HG03045 (cell line): ENCODE results near the gene SPTBN2.

Experiments
- ATAC-seq: cut with Tn5 transposase; IDR thresholded peaks from one replicate; pipeline ENCODE4 v1.9.1; 2021; ENCODE audit warnings: mild to moderate bottlenecking, moderate library complexity; ENCODE audit not compliant: unreplicated experiment

The SPTBN2 gene

DNA sequence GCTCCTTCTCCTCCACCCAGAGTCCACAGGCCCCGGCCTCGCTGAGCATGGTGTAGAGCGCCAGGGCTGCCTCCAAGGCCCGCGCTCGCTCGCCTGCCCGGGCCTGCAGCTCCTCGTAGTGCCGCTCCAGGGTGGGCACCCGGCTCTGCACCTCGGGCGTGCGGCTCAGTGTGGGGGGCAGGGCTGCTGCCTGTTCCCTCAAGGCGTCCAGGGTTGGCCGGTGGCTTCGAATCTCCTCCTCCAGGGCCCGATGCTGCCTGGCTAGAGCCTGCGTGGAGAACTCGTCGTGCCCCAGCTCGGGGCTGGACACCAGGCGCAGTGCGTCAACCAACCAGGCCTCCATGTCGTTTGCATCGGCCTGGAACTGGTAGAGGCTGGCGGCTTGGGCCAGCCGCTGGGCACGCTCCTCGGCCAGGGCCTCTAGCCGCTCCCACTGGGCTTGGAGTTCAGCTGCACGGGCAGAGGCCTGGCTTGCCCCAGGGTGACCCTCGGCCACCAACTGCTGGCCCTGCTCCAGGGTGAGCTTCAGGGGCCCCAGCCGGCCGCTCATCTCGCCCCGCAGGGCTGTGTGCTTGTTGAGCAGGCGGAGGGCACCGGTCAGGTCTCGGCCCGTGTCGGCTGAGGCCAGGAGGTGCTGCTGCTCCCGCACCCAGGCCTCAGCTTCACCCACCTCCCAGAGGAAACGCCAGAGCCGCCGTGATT is 24.2 kb downstream of the SPTBN2 start:
- ATAC-seq: no peak

- ATAC-seq: no peak
Observed at GRCh38 chr11:66701432-66702240, 27.4 kb downstream of the SPTBN2 start.

- no peak for ATAC-seq
Observed at GRCh38 chr11:66700742-66701141, 28.3 kb downstream of the SPTBN2 start.

GRCh38 chr11:66700337-66700736 is 28.7 kb downstream of the SPTBN2 start:
- ATAC-seq: no peak

- ATAC-seq: no peak
Observed at GRCh38 chr11:66698491-66698890, 30.5 kb downstream of the SPTBN2 start.

GRCh38 chr11:66697988-66698387 is 31.0 kb downstream of the SPTBN2 start:
- no peak for ATAC-seq

GRCh38 chr11:66696146-66696545 is 32.9 kb downstream of the SPTBN2 start:
- no peak for ATAC-seq

DNA sequence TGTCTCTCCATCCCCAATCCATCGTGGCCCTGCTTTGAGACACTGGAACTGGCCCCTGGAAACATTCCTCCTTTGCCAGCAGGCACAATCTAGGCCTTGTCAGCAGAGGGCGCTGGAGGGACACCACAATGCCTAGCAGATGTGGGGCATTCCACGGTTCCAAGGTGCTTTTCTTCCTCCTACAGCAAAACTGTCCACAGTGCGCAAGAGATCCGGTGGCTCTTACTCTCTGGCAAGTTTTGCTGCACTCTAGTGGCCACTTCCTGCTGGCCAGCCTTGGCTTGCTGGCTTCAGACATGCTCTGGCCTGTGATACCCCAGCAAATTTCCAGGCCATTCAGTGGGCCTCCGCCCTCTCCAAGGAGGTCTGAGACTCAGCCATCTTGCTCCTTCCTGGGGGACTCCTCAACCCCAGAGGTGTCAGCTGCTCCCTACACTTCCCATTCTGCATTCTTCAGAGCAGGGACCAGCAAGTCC is 34.2 kb downstream of the SPTBN2 start:
- ATAC-seq: peak; percentile 55

GRCh38 chr11:66694056-66694410 is 35.0 kb downstream of the SPTBN2 start:
- ATAC-seq: no peak

GRCh38 chr11:66693356-66694055 is 35.5 kb downstream of the SPTBN2 start:
- no peak for ATAC-seq

DNA sequence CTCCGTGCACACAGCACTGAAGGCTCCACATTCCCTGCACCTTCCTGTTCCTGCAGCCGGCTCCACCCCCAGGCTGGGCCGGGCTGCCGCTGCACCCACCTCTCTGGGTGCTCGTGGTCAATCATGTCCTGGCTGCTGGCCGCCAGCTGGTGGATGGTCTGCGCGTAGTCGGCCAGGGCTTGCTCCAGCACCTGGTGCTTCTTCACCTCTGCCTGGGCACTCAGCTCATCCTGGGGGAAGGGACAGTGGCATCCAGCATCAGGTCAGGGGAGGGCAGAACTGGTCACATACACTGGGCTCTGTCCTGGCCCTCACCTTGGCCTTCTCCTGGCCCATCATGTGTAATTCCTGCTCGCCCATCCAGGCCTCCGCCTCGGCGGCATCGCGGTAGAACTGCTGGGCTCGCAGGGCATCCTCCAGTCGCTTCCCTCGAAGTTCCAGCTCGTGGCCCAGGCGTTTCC is 36.1 kb downstream of the SPTBN2 start:
- no peak for ATAC-seq

DNA sequence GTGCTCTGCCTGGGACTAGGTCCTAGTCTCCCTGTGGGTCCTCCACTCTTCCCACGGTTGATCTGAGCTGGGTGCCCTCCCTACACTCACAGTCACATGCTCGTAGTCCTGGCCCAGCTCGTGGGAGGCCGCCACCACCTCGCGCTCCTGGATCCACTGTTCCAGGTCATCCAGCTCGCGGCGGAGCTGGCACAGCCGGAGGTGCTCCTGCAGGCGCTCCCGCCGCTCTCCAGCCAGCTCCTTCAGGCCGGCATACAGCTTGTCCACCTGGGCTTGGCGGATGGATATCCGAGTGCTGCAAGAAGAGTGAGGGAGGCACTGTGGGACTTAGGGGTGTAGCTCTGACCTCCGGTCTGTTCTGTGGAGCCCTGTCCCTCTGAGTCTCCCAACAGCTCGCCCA is 36.6 kb downstream of the SPTBN2 start:
- ATAC-seq: no peak

- no peak for ATAC-seq
Observed at GRCh38 chr11:66691311-66691980, 37.6 kb downstream of the SPTBN2 start.

DNA sequence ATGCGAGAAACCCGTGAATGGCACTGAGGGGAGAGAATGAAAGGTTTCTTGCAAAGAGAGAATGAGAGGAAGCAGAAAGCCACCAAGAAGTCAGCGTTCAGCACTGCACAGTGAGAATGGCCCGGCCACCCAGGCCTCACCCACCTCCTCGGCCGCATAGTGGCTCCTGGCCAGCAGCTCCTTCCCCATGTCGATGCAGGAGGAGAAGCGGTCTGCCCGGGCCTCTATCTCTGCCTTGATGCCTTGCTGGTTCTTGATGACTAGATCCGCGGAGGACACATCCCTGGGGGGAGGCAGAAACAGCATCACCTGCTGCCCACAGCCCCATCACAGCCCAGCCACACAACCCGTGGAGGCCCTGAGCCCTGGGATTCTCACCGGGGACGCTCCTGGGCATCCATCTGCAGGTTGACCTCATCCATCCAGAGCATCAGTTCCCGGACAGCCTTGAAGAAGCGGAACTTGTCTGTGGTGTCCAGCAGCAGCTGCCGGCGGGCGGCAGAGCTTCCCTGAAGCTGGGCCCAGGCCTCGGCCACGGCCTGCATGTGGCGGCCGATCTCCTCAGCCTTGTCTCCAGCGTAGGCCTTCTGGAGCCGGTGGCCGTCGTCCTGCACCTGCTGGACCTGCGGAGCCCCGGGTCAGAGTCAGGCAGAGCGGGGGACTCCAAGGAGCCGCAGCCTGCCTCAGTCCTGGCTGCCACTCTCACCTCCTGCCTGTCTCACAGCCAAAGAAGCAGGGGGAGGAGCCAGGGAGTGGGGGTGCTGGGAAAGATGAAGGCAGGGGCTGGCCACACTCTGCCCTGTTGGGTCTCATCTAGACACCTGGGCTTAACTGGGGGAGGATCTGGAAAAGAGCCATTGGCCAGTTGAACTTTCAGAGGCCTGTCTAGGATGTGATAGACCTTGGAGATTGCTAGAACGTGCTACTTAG is 39.1 kb downstream of the SPTBN2 start:
- ATAC-seq: no peak

DNA sequence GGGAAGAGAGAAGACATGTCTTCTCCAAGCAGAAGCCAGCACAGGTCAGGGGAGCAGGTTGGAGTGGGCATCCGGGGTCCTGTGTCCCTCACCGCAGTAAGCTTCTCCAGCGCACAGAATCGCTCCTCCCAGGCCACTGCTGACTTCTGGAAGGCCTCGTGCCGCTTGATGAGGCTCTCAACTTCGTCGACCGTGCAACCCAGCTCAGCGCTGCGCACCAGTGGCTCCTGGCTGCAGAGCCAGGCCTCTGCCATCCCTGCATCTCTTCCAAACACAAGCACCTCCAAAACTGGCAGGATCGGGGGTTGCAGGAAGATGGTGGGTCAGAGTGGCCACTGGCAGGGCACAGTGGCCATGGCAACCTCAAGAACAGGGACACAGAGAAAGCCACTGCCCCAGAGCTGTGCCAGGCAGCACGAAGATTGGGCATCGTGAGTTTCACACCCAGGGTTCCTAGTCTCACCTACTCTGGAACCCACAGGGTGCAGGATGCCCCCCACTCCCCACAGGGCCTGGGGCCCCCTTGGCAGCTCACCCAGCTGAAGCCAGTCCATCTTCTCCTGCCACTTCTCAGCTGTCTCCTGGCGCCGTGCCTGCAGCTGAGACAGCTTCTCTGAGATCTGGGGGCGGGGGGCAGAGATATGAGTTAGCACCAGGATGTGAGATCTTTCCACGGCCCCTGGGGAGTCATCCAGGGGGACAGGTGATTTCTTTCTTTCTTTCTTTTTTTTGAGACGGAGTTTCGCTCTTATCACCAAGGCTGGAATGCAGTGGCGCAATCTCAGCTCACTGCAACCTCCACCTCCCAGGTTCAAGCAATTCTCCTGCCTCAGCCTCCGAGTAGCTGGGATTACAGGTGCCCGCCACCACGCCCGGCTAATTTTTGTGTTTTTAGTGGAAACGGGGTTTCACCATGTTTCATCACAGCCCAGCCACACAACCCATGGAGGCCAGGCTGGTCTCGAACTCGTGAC is 40.2 kb downstream of the SPTBN2 start:
- no peak for ATAC-seq

DNA sequence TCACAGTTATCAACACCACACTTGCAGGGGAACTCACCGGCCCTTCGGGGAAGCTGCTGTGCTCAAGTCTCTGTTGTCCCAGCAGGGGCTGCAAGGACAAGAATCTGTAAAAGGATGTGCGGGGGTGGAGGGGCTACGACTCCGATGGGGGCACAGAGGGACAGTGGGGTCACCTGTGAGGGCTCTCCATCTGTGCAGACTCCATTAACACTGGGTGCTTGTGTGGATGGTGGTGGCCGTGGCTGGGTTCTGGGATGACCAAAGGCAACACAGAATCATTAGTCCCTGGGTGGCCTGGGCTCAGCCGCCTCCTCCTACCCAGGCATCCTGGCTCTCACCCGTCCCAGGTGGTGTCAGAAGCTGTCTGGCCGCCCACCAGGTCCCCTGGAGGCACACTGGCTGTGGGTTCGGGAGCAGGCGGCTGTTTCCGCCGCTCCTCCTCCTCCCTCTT is 41.2 kb downstream of the SPTBN2 start:
- no peak for ATAC-seq

- no peak for ATAC-seq
Observed at GRCh38 chr11:66686801-66687750, 41.9 kb downstream of the SPTBN2 start.
